Measurements from ENCODE around the gene ZNF701. TPM values are rescaled to one million over a fixed set of nuclear protein-coding genes. Genes with fewer than 3 reads are reported as not detected.

The ZNF701 gene
- total RNA-seq, 1 experiment from 2014 or later = 24.4 TPM

DNA sequence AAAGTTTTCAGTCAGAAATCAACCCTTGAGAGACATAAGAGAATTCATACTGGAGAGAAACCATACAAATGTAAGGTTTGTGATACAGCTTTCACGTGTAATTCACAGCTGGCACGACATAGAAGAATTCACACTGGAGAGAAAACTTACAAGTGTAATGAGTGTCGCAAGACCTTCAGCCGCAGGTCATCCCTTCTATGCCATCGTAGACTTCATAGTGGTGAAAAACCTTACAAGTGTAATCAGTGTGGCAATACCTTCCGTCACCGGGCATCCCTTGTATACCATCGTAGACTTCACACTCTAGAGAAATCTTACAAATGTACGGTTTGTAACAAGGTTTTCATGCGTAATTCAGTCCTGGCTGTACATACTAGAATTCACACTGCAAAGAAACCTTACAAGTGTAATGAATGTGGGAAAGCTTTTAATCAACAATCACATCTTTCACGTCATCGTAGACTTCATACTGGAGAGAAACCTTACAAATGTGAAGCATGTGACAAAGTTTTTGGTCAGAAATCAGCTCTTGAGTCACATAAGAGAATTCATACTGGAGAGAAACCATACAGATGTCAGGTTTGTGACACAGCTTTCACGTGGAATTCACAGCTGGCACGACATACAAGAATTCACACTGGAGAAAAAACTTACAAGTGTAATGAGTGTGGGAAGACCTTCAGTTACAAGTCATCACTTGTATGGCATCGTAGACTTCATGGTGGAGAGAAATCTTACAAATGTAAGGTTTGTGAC is 15.7 kb upstream of the ZNF701 start:
- Histone ChIP-seq H2BK12ac (ENCODE audit: insufficient read length, low read depth, low read length) (no peak overlapping the region), H3T11ph (ENCODE audit: low read length) (no peak overlapping the region), H3K4ac (ENCODE audit: low read depth, low read length) (no peak overlapping the region), H3K23ac (ENCODE audit: insufficient read length, low read depth, low read length) (no peak overlapping the region), H3K4me1 (ENCODE audit: insufficient read depth, low read length) (peaks cover 3% of the 10 kb centered on the region; the same call in 1 of the 2 replicates), H3K27ac (ENCODE audit: insufficient read length, low read depth, low read length) (no peak overlapping the region), H2BK15ac (ENCODE audit: low read depth, low read length) (no peak overlapping the region), H3K27me3 (ENCODE audit: insufficient read depth, low read length) (no peaks in the 10 kb centered on the region), H4K91ac (ENCODE audit: insufficient read length, low read depth, low read length) (no peak overlapping the region), H3K4me2 (ENCODE audit: insufficient read depth, insufficient read length, low read length) (no peak overlapping the region), H3K9ac (ENCODE audit: extremely low read depth, insufficient read length, low read length) (no peak overlapping the region), H2BK20ac (ENCODE audit: low read depth, low read length, poor library complexity, severe bottlenecking) (no peak overlapping the region), H3K9me3 (ENCODE audit: control insufficient read depth, low read depth, low read length) (peaks cover 28% of the 10 kb centered on the region), H2AK5ac (ENCODE audit: insufficient read length, low read length) (no peak overlapping the region), H2BK120ac (ENCODE audit: low read depth, low read length, poor library complexity, severe bottlenecking) (no peak overlapping the region), H3K18ac (ENCODE audit: insufficient read length, low read depth, low read length) (no peak overlapping the region), H3K23me2 (ENCODE audit: insufficient read length, low read depth, low read length, poor library complexity, severe bottlenecking) (no peaks in the 10 kb centered on the region), H4K5ac (ENCODE audit: insufficient read length, low read depth, low read length) (no peak overlapping the region), H3K79me1 (ENCODE audit: insufficient read depth, low read depth, low read length, poor library complexity, severe bottlenecking) (no peaks in the 10 kb centered on the region), H3K79me2 (ENCODE audit: insufficient read depth, low read length) (no peaks in the 10 kb centered on the region), H3K56ac (ENCODE audit: insufficient read length, low read depth, low read length) (no peak overlapping the region), H4K20me1 (ENCODE audit: control insufficient read depth, insufficient read depth, insufficient read length) (no peaks in the 10 kb centered on the region), H2BK5ac (ENCODE audit: insufficient read length, low read length) (no peak overlapping the region), H2AFZ (ENCODE audit: low read length) (no peak overlapping the region), H4K8ac (replicated peaks; ENCODE audit: insufficient read length, low read depth, low read length) (no peak overlapping the region), H3K14ac (ENCODE audit: insufficient read depth, low read length) (no peak overlapping the region)
- Mint-ChIP-seq H3K27me3 (ENCODE audit: low read depth) (no peaks in the 10 kb centered on the region), H3K9me3 (peaks cover 47 to 58% of the 10 kb centered on the region in 2 experiments), H3K4me3 (no peak overlapping the region), H3K4me1 (peaks cover 11 to 16% of the 10 kb centered on the region in 2 experiments), H3K27ac (no peak overlapping the region), H3K36me3 (ENCODE audit: insufficient read depth in 1 of 3, low read depth in 3 of 3) (peaks cover 73 to 81% (median 74%) of the 10 kb centered on the region in 3 experiments)
- no peak for TF ChIP-seq CTCF (conservative IDR thresholded peaks at IDR 0.05)
- no peak for DNase-seq
- no CpG with 5 or more reads among the region's 15 CpGs for WGBS (ENCODE audit: extremely low coverage, insufficient read length, low lambda C conversion rate)
